HG03060 (cell line): Measurements from ENCODE around the gene GIT1.

Source experiments
- ATAC-seq: cut with Tn5 transposase; IDR thresholded peaks from one replicate; pipeline ENCODE4 v1.9.1; 2021; ENCODE audit warnings: low read depth, moderate number of reproducible peaks; ENCODE audit not compliant: unreplicated experiment

The GIT1 gene

DNA sequence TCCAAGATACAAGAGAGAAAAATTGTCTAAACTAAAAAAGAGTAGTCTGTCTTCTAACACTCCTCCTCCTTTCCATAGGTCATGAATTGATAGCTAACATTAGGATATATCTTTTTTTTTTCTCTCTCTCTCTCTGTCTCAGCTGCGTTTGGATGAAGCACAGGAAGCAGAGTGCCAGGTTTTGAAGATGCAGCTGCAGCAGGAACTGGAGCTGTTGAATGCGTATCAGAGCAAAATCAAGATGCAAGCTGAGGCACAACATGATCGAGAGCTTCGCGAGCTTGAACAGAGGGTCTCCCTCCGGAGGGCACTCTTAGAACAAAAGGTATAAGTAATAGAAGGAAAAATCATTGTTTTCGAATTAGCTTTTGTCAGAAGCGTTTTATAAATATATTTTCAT, 55.5 kb downstream of the GIT1 start:
- no peak for ATAC-seq

DNA sequence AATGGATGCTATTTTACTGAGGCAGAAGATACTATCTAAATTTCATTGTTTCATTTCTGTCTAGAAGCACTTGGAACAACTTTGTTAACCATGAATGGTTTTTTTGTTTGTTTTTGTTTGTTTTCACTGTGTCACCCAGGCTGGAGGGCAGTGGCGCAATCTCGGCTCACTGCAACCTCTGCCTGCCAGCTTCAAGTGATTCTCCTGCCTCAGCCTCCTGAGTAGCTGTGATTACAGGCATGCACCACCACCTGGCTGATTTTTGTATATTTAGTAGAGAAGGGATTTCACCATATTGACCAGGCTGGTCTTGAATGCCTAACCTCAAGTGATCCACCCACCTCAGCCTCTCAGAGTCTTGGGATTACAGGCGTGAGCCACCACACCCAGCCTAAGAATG, 63.1 kb downstream of the GIT1 start:
- no peak for ATAC-seq

DNA sequence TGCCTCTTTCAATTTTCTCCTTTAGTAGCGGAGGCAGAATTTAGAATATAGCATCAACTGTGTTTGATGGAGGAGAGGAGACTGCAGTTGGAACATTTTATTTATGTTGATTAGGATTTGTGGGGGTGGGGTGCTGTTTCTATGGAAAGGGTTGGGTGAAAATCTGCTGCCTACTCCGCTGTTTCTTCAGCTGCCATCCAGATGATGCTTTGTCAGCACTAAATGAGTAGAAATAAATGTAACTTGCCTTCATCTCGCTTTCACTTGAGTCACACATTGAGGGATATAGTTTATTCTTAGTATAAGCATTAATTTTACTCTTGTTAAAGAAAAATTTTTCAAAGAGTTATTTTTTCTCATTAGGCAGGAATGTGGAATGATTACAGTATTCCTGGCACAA, 64.8 kb downstream of the GIT1 start:
- no peak for ATAC-seq
